B cell (primary cell): Measurements from ENCODE around the gene MRPL16.

Source experiments
- CTCF ChIP-seq: fragments of 200-600 bp; IDR thresholded peaks from one replicate; pipeline ENCODE4 v1.8.0; 2022; ENCODE audit warnings: antibody characterized with exemption, mild to moderate bottlenecking
- EZH2 ChIP-seq: IDR thresholded peaks from 2 replicates; pipeline ENCODE4 v1.6.1; 2012; ENCODE audit warnings: borderline replicate concordance, low read depth, mild to moderate bottlenecking, moderate library complexity, low read length; ENCODE audit not compliant: insufficient read depth, poor library complexity, severe bottlenecking

- no peak for TF ChIP-seq CTCF
- no peak for TF ChIP-seq EZH2
Observed at GRCh38 chr11:59791639-59792038, 18.9 kb downstream of the MRPL16 start.
